GM18909 (cell line): ENCODE measurements around the gene SKAP2.

Experiments
- ATAC-seq: cut with Tn5 transposase; IDR thresholded peaks from one replicate; pipeline ENCODE4 v1.9.1; 2021; ENCODE audit warnings: mild to moderate bottlenecking; ENCODE audit not compliant: unreplicated experiment, poor library complexity

Gene SKAP2

GRCh38 chr7:26670841-26671240, 193.5 kb downstream of the SKAP2 start:
- no peak for ATAC-seq

- no peak for ATAC-seq
These were observed 194.1 kb downstream of the SKAP2 start for GRCh38 chr7:26670290-26670689.

GRCh38 chr7:26668821-26669220, 195.6 kb downstream of the SKAP2 start:
- ATAC-seq = no peak

GRCh38 chr7:26667514-26668133, 196.8 kb downstream of the SKAP2 start:
- no peak for ATAC-seq

- ATAC-seq = peak; percentile 53
These were observed 199.5 kb downstream of the SKAP2 start for GRCh38 chr7:26664735-26665416.

GRCh38 chr7:26664274-26664673, 200.1 kb downstream of the SKAP2 start:
- ATAC-seq = no peak

- no peak for ATAC-seq
These were observed 200.5 kb downstream of the SKAP2 start for GRCh38 chr7:26663874-26664273.

GRCh38 chr7:26662646-26663045, 201.7 kb downstream of the SKAP2 start:
- no peak for ATAC-seq

GRCh38 chr7:26659121-26659520, 205.3 kb downstream of the SKAP2 start:
- no peak for ATAC-seq

- no peak for ATAC-seq
These were observed 205.9 kb downstream of the SKAP2 start for GRCh38 chr7:26658389-26659084.

GRCh38 chr7:26657686-26658388, 206.6 kb downstream of the SKAP2 start:
- no peak for ATAC-seq

- ATAC-seq = no peak
These were observed 207.2 kb downstream of the SKAP2 start for GRCh38 chr7:26657206-26657641.

GRCh38 chr7:26656735-26657134, 207.7 kb downstream of the SKAP2 start:
- ATAC-seq = no peak

- no peak for ATAC-seq
These were observed 208.6 kb downstream of the SKAP2 start for GRCh38 chr7:26655781-26656180.

- no peak for ATAC-seq
These were observed 210.7 kb downstream of the SKAP2 start for GRCh38 chr7:26653430-26654399.

GRCh38 chr7:26652401-26653100, 211.8 kb downstream of the SKAP2 start:
- ATAC-seq = no peak

GRCh38 chr7:26650103-26650502, 214.3 kb downstream of the SKAP2 start:
- no peak for ATAC-seq

- ATAC-seq = no peak
These were observed 215.0 kb downstream of the SKAP2 start for GRCh38 chr7:26649388-26649787.

GRCh38 chr7:26648554-26648953, 215.8 kb downstream of the SKAP2 start:
- no peak for ATAC-seq
